HG02943 (cell line): ENCODE data around the gene DOK3.

Experiments used
- ATAC-seq: cut with Tn5 transposase; IDR thresholded peaks from one replicate; pipeline ENCODE4 v1.9.1; 2021; ENCODE audit warnings: mild to moderate bottlenecking, low read depth, moderate library complexity; ENCODE audit not compliant: unreplicated experiment

The DOK3 gene

DNA sequence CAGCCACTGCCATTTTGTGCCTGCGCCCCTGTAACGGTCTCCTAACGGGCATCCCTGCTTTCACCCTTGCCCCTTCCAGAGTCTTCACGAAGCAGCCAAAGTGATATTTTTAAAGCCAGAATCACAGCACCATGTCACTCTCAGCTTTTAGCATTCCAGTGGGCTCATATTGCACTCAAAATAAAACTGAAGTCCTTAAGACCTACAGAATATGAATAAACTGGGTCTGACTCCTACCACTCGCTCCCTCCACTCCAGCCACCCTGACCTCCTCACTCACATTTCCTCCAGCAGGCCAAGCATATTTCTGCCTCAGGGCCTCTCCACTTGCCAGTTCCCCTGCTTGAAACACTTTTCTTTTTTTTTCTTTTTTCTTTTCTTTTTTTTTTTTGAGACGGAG lies 9.8 kb downstream of the DOK3 start:
- ATAC-seq, result no peak

DNA sequence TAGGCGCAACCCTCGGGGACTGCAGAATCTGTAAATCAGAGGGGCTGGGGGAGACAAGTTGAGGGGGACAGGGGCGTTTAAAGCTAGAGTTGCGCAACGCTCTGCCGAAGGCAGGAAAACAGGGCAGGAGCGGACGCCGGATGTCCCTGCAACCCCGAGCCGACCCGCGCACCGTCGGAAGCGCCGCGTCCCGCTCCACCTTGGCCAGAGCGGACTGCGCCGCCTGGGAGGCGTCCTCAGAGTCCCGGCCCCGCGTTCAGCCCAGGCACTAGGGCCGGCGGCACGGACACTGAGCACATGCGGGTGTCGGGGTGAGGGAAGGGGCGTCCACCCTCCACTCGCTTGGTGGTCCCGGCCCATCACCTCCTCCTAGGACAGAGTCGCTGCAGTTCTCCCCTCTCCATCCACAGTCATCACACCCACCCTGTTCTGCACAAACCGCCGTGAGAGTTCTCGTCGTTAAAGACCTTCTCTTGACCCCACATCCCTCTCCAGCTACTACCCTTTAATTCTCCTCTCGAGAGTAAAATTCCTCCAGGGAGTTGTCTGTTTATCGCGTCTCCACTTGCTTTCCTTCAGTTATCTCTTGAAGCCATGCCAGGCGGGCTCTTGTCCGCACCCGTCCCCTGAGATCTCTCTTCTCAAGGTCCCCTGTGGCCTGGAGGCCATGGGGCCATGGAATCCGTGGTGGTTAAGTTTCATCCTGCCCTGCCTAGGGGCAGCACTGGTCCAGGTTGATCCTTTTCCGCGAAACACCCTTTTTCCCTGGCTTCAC lies 11.4 kb downstream of the DOK3 start:
- peak; percentile 10 for ATAC-seq

DNA sequence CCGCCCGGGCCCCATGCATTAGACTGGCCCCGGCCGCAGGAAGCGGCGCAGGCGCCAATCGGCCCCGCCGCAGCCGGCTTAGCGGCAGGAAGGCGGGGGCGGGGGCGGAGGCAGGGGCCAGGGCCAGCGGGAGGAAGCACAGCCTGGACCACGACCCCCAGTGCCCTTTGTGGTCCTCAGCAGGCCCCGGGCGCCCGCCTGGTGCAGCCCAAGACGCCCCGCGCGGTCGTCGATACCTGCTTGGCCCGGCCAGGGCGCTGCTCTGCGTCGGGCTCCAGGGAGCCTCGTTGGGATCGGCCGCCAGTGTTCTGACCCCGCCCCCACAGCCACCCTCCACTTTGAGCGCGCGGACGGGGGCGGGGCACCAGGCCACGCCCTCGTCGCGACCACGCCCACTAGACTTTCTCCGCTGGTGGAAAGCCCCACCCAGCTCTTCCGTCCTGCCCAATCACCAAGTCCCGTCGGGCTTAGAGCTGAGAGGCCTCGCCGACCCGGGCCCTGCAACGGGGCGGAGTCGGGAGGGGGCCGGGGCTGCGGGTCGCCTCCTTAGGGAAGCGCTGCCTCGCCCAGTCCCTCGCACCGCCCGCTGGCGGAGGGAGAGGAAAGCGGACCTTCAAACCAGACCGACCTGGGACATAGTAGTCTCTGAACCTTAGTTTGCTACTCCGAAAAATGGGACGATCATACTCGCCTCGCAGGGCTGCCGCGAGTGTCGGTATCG lies 12.2 kb downstream of the DOK3 start, which contains the start of gene PDLIM7:
Gene PDLIM7, minus strand, starts transcription at position 313 of the 721 bp plus-strand sequence. CDS start 1,092 bp downstream, outside the sequence.
- ATAC-seq, result peak; percentile 65

DNA sequence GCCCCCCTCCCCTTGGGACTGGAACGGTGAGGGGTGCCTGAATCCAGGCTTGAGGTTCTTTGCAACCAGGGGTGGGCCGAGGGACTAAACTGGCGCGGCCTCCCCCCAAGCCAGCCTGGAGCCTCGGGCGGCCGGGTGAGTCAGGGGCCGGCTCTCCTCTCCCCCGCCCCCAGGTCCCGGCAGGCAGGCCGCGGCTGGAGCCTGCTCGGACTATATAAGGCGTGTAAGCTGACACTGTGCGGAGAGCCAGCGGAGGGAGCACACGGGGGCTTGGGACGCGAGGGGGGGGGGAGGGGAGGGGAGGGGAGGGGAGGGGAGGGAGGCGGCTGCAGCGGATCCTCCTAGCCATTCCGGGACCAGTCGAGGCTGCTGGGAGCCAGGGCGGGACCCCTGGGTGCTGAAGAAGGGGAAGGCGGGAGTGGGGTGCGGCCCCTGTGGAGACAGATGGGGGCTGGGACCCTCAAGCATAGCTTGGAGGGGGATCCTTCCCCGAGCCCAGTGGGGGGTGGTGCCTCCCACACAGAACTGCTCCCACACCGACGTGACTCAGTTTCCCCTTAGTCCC lies 12.8 kb downstream of the DOK3 start:
- ATAC-seq, result no peak

DNA sequence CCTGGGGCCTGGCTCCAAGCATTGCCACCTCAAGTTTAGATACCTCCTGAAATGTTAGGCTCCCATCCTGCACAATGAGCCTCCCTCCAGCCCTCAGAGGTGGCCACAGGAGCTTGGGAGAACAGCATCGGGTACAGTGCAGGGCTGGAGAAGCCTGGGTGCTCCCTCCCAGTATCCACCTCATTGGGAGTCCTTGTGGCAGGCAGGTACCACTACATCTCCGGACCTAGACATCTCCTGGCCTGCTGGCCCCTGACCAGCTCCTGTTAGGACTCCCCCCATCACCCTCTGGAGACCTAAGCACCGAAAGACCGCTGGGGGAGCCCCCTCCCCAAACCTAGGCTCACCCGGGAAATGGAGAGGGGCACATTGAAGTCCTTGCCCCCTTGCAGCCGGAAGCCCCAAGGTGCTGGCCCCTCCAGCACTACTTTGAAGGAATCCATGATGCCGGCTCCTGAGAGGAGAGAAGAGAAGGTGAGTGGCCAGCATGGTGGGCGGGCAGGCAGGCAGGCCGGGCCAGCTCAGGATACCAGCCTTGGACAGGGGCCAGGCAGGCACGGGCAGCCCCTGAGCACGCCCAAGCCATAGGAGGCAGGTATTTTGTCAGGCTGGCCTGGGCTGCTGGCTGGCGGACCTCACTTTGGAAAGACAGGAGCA lies 13.4 kb downstream of the DOK3 start:
- ATAC-seq, result no peak

GRCh38 chr5:177495243-177496060 lies 14.2 kb downstream of the DOK3 start:
- no peak for ATAC-seq

DNA sequence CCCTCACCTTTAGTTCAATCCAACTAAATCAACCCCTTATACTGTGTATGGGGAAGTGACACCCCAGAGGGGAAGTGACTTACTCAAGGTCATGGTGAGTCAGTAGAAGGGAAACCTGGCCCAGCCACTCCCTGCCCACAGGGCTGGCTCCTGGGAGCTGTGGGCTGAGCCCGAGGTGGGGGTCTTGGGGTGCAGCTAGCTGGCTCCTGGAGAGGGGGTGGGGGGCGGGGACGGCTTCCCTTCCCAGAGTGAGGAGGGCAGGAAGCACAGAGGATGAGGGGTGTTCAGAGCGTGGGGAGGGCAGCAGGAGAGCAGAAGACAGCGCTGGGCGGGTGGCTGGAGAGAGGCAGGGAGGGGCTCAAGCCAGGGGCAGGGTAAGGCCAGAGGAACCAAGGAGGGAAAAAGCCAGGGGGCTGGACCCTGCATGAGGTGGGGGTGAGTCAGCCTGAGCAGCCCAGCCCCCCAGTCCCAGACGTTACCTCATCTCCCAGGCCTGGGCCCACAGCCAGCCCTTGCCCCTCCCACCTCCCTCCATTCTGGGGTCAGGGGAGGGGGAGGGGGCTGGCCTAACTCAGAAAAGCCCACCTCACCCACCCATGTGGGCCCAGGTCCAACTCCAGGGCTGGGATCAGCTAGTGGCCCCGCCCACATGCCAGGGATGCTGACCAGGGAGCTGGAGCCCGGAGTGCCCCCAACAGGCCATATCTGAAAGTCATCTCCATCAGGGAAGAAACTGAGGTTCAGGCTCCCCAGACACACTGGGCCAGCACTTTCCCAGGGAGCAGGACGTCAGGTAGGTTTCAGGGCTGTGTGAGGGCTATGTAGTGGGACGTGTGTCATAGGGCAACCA lies 15.1 kb downstream of the DOK3 start:
- ATAC-seq, result no peak

DNA sequence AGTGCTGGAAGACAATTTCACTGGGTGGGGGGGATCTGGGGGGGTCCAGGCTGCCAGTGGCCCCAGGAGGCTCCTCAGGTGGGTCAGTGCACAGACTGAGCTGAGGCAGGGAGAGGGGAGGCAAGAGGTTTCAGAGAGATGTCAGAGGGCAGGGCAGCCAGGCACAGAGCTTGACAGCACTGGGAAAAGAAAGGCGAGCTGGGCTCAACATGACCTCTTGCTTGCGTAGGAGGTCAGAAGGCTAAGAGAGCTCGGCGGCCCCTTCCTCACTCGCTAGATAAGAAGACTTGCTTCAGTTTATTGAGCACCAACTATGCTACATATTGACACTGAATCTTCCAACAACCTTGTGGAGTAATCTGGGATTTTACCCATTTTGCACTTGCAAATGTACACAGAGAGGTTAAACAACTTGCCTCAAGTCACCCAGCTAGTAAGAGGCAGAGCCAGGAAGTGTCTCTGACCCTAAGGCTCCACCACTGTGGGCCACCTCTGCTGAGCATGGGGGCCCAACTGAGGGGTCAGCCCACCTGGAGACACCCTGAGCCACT lies 15.8 kb downstream of the DOK3 start:
- no peak for ATAC-seq

DNA sequence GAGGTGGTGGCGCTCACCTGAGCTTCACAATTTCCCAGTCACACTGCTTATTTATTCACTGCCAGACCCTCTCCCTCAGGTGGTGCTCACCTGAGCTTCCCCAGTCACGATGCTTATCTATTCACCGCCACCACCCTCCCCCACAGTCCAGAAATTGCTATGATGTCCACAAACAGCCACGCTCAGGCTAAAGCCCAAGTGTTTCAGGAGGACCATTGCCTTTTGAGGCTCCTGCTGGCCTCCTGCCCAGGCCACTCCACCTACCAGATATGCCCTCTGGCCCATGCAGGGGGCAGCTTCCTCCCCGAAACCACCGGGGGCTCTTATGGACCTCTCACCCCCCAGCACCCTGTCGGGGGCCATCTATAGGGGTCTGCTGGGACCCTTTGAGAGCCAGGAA lies 16.8 kb downstream of the DOK3 start:
- no peak for ATAC-seq

DNA sequence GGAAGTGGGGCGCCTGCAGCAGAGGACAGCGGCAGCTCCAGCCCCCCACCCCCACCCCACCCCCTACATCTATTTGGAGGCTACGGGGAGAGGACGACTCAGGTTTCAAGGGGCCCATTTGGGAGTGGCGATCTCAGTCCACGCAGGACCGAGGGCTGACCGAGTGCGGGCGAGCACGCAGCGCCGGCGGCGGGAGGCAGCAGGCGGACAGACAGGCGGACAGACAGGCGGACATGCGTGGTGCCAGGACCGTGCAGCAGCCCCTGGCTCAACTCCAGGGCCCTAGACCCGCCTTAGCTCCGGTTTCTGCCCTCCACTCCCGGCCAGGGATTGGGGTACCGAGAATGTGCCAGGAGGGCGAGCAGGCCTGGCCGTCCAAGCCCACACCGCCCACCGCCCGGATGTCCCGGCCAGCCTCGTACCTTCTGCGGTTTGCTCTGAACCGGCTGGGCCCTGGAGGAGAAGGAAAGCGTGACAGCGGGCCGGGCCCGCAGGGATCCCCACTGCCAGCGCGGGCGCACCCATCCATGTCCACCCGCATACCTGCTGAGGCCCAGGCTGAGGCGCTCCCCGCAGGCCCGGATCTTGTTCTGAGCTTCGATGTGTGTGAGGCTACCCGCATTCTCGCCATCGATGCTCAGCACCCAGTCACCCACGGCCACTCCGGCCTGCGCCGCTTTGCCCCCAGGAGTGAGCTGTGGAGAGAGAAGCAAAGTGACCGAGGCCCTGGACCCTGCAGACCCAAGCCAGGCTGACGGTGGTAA lies 17.5 kb downstream of the DOK3 start:
- no peak for ATAC-seq

DNA sequence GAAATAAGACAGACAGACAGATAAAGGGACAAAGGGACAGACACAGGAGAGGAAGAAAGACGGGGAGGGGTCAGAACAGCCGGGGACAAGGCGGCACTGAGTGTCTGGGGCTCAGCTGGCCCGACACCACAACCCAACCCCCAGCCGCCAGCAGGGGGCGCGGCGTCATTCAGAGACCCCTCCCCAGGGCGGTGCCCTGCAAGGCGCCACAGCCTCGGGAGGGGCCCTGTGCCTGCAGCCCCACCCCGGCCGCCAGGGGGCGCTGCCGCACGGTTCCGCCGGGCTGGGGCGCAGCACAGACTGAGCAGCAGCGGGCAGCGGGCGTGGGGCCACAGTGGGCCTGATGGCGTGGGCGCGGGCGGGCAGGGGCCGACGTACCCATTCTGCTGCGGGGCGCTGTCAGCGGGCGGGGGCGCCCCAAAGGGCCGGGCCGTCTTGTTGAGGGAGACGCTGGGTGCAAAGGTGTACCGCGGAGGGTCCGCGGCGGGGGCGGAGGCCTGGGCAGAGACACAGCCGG lies 18.1 kb downstream of the DOK3 start:
- no peak for ATAC-seq

DNA sequence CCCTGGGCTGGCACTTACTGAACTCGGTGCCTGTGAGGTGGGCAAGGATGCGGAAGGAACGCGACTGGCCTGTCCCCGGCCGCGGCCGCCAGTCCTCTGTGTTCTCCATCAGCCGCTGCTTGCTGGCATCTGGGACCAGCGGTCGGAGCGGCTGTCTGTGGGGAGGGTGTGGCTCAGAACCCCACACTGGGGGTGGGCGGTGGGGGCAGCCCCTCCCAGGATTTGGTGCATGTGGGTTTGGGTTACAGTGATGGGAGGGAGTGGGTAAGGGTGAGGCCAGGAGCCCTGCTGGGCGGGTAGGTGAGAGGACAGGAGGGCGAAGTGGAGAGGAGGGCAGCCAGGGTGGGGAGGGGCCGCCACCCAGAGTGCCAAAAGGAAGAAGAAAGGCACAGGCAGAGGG lies 18.6 kb downstream of the DOK3 start:
- no peak for ATAC-seq

GRCh38 chr5:177490311-177490991 lies 19.2 kb downstream of the DOK3 start:
- no peak for ATAC-seq

GRCh38 chr5:177489119-177489716 lies 20.4 kb downstream of the DOK3 start:
- no peak for ATAC-seq

DNA sequence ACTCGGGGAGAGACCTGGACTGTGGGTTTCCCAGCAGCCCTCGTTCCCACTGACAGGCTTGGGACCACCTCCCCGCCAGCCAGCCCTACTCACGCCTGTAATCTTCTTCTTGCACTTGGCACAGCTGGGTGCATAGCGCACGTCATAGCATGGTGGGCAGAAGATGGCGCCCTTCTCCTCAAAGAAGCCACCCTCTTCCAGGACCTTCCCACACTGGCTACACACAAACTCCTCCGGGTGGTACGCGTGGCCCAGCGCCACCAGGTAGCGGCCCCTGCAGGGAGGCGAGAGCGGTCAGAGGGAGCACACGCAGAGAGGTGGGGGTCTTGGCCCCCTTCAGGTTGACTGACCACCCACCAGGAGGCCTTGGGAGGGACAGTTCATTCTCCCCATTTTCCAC lies 21.7 kb downstream of the DOK3 start:
- ATAC-seq, result no peak

DNA sequence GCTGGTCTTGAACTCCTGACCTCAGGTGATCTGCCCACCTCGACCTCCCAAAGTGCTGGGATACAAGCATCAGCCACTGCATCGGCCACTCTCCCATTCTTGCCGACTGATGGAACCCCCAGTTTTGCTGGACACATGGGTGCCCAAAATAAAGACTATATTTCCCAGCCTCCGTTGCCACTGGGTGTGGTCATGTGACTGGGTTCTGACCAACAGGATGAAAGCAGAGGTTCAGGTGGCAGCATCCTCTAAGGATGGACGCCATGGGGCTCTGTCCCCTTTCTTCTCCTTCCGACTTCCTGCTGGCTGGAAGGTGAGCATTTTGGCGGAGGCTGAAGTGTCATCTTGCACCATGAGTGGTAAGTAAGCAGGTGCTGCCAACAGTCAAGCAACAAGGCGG lies 22.5 kb downstream of the DOK3 start:
- ATAC-seq, result no peak

GRCh38 chr5:177486256-177486655 lies 23.4 kb downstream of the DOK3 start:
- ATAC-seq, result no peak
